ENCODE measurements around the gene PPP3CA. TPM values are rescaled to one million over a fixed set of nuclear protein-coding genes. Genes with fewer than 3 reads are reported as not detected.
A peak's percentile ranks its signal among the peaks of the same experiment; 100 is the strongest.

The PPP3CA gene
- total RNA-seq, 4 donors from 2014 or later, result 32.7 to 45.1 (median 44.0) TPM

- no peak for TF ChIP-seq CTCF (IDR thresholded peaks at IDR 0.05)
- TF ChIP-seq EP300 (IDR thresholded peaks at IDR 0.05), result no peak
- no peak for TF ChIP-seq POLR2A (IDR thresholded peaks at IDR 0.05)
Measured at GRCh38 chr4:101174679-101175345, 172.5 kb downstream of the PPP3CA start.

GRCh38 chr4:101172369-101172768 lies 175.0 kb downstream of the PPP3CA start:
- Histone ChIP-seq H3K9me3 (no peaks in the 10 kb centered on the region), H3K4me1 (peaks cover 0 to 41% (median 13%) of the 10 kb centered on the region in 4 donors), H3K27ac (peak overlapping the region in 1 of 4 donors; percentile 68), H3K27me3 (no peaks in the 10 kb centered on the region), H3K4me3 (no peak overlapping the region), H3K36me3 (no peaks in the 10 kb centered on the region)
- TF ChIP-seq POLR2A (IDR thresholded peaks at IDR 0.05) (no peak), EP300 (IDR thresholded peaks at IDR 0.05) (no peak), CTCF (IDR thresholded peaks at IDR 0.05) (no peak)
- no peak for DNase-seq (ENCODE audit: low spot score in 2 of 2)
- 21 to 39% methylated on average over 1 of the region's 1 CpG for WGBS, 2 donors

More at GRCh38 chr4:101174679-101175345, 172.5 kb downstream of the PPP3CA start:
- no peak overlapping the region for H3K4me3 ChIP-seq
- H3K27me3 ChIP-seq, result no peaks in the 10 kb centered on the region
- no peak overlapping the region for H3K27ac ChIP-seq
- peaks cover 0 to 43% (median 13%) of the 10 kb centered on the region in 4 donors for H3K4me1 ChIP-seq
- WGBS, 2 donors, result 74 to 75% methylated on average over 4 of the region's 4 CpGs
- no peak for DNase-seq (ENCODE audit: low spot score in 2 of 2)
- H3K36me3 ChIP-seq, result no peaks in the 10 kb centered on the region
- H3K9me3 ChIP-seq, result no peaks in the 10 kb centered on the region

GRCh38 chr4:101171747-101172146 lies 175.6 kb downstream of the PPP3CA start:
- no peak overlapping the region for H3K27ac ChIP-seq
- H3K36me3 ChIP-seq, result no peaks in the 10 kb centered on the region
- H3K27me3 ChIP-seq, result no peaks in the 10 kb centered on the region
- peaks cover 0 to 43% (median 13%) of the 10 kb centered on the region in 4 donors for H3K4me1 ChIP-seq
- no peaks in the 10 kb centered on the region for H3K9me3 ChIP-seq
- no peak for DNase-seq (ENCODE audit: low spot score in 2 of 2)
- WGBS, 2 donors, result 54 to 60% methylated on average over 3 of the region's 3 CpGs
- H3K4me3 ChIP-seq, result no peak overlapping the region
- TF ChIP-seq EP300 (IDR thresholded peaks at IDR 0.05) (no peak), CTCF (IDR thresholded peaks at IDR 0.05) (no peak), POLR2A (IDR thresholded peaks at IDR 0.05) (no peak)

- Histone ChIP-seq H3K4me1 (peaks cover 0 to 35% (median 3%) of the 10 kb centered on the region in 4 donors), H3K27ac (no peak overlapping the region), H3K36me3 (no peaks in the 10 kb centered on the region), H3K27me3 (no peaks in the 10 kb centered on the region), H3K4me3 (no peak overlapping the region), H3K9me3 (no peaks in the 10 kb centered on the region)
- peak; percentile 28 to 66 (median 53) for TF ChIP-seq CTCF (IDR thresholded peaks at IDR 0.05)
- no peak for TF ChIP-seq EP300 (IDR thresholded peaks at IDR 0.05)
- no peak for TF ChIP-seq POLR2A (IDR thresholded peaks at IDR 0.05)
- 63 to 74% methylated on average over 6 of the region's 6 CpGs for whole genome bisulfite sequencing, 2 donors
- peak in 1 of 2 donors; percentile 48 for DNase-seq (ENCODE audit: low spot score in 2 of 2)
Measured at GRCh38 chr4:101169044-101170014, 178.0 kb downstream of the PPP3CA start.

Data from tibial nerve (tissue), 4 donors.